ENCODE results near the gene WDR3. TPM values are rescaled to one million over a fixed set of nuclear protein-coding genes. Genes with fewer than 3 reads are reported as not detected.

The WDR3 gene
- total and polyA plus RNA-seq, 10 of the 15 experiments (the other 5 are each of a cell fraction or from before 2014, with no cell fraction given), result 24.0 to 66.5 (median 42.9) TPM

DNA sequence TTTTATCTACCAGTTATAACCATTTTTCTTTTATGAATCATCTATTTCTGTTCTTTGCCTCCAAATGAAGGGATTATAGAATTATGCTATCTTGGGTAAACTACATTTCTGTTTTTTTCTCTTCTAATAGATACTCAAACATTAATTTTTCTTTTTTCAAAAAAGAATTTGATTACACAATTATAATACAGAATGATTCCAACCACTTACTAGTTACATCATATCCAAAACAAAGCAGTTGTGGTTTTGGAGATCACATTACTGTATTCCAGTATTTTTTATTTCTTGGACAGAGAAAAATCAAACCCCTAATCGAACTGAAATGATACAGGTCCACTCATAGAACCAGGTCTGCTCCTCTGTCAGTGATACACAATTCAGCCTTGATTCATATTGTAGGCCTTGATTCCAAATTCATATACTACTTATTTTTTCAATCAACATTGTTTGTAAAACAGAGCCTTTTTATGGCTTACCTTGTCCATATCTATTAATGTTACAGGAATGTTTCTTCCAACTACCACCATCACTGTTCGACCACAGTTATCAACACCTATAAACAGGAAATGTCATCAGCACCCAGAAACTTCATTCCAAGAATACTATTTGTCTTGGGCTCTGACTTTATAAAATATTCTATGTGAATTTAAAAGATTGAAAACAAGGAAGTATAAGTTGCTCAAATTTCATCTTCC lies 43.3 kb upstream of the WDR3 start:
- Histone ChIP-seq H3K79me2 (ENCODE audit: control insufficient read depth, insufficient read depth, low read length) (no peaks in the 10 kb centered on the region), H3K27ac (ENCODE audit: control insufficient read depth, insufficient read depth) (no peak overlapping the region), H3K27me3 (replicated peaks in 1 of 2; ENCODE audit: control insufficient read depth in 2 of 2, insufficient read depth in 2 of 2, low read length in 1 of 2) (no peaks in the 10 kb centered on the region), H3K4me1 (ENCODE audit: control insufficient read depth, insufficient read depth, low read length) (no peaks in the 10 kb centered on the region), H3K4me3 (no peak overlapping the region), H3K36me3 (ENCODE audit: control insufficient read depth in 2 of 2, insufficient read depth in 2 of 2, low read length in 1 of 2) (no peaks in the 10 kb centered on the region; a peak in 1 of 4 replicates), H3K9me3 (replicated peaks; ENCODE audit: control insufficient read depth, insufficient read depth, low read length) (no peaks in the 10 kb centered on the region), H2AFZ (ENCODE audit: control insufficient read depth, low read depth, low read length) (no peak overlapping the region), H3K9ac (ENCODE audit: control insufficient read depth, insufficient read depth, low read length) (no peak overlapping the region), H3K4me2 (ENCODE audit: control insufficient read depth, insufficient read depth) (no peak overlapping the region), H4K20me1 (ENCODE audit: control insufficient read depth, insufficient read depth) (no peaks in the 10 kb centered on the region)
- ChIA-PET POLR2A (no interaction called here), RAD21 (ENCODE audit: unreplicated experiment) (no interaction called here), SMC1A (ENCODE audit: uncharacterized antibody, unreplicated experiment) (interaction anchor here (1.6 kb wide), 1 partner anchor 10 kb away, joined by 5 read pairs; no protein-coding TSS in a partner anchor), CTCF (interaction anchor here (2.2 kb wide), 1 partner anchor 9 kb away, joined by 6 read pairs; no protein-coding TSS in a partner anchor)
- DNase-seq (ENCODE audit: low read depth, low spot score) (no peak), ATAC-seq (no peak), FAIRE-seq (no peak)
- BruUV-seq (replicated peaks), result no TSS peak
- 96% methylated on average over 2 of the region's 2 CpGs for WGBS (ENCODE audit: insufficient coverage, insufficient replicate concordance, low lambda C conversion rate, missing lambda C conversion rate)
- intact Hi-C loops (cut with micrococcal nuclease; ENCODE audit: unreplicated experiment), result no loop called here
- in situ Hi-C loops (cut with MboI), result no loop called here
- TF ChIP-seq ATF7 (IDR thresholded peaks at IDR 0.05; ENCODE audit: low read depth), result no peak
- TF ChIP-seq POLR2A (IDR thresholded peaks at IDR 0.05; ENCODE audit: low read depth, low read length), result no peak
- TF ChIP-seq, protein P1, sequence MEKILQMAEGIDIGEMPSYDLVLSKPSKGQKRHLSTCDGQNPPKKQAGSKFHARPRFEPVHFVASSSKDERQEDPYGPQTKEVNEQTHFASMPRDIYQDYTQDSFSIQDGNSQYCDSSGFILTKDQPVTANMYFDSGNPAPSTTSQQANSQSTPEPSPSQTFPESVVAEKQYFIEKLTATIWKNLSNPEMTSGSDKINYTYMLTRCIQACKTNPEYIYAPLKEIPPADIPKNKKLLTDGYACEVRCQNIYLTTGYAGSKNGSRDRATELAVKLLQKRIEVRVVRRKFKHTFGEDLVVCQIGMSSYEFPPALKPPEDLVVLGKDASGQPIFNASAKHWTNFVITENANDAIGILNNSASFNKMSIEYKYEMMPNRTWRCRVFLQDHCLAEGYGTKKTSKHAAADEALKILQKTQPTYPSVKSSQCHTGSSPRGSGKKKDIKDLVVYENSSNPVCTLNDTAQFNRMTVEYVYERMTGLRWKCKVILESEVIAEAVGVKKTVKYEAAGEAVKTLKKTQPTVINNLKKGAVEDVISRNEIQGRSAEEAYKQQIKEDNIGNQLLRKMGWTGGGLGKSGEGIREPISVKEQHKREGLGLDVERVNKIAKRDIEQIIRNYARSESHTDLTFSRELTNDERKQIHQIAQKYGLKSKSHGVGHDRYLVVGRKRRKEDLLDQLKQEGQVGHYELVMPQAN (conservative IDR thresholded peaks at IDR 0.05), result no peak
- TF ChIP-seq, protein P2, sequence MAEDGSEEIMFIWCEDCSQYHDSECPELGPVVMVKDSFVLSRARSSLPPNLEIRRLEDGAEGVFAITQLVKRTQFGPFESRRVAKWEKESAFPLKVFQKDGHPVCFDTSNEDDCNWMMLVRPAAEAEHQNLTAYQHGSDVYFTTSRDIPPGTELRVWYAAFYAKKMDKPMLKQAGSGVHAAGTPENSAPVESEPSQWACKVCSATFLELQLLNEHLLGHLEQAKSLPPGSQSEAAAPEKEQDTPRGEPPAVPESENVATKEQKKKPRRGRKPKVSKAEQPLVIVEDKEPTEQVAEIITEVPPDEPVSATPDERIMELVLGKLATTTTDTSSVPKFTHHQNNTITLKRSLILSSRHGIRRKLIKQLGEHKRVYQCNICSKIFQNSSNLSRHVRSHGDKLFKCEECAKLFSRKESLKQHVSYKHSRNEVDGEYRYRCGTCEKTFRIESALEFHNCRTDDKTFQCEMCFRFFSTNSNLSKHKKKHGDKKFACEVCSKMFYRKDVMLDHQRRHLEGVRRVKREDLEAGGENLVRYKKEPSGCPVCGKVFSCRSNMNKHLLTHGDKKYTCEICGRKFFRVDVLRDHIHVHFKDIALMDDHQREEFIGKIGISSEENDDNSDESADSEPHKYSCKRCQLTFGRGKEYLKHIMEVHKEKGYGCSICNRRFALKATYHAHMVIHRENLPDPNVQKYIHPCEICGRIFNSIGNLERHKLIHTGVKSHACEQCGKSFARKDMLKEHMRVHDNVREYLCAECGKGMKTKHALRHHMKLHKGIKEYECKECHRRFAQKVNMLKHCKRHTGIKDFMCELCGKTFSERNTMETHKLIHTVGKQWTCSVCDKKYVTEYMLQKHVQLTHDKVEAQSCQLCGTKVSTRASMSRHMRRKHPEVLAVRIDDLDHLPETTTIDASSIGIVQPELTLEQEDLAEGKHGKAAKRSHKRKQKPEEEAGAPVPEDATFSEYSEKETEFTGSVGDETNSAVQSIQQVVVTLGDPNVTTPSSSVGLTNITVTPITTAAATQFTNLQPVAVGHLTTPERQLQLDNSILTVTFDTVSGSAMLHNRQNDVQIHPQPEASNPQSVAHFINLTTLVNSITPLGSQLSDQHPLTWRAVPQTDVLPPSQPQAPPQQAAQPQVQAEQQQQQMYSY (CRISPR knock-in tag; IDR thresholded peaks at IDR 0.05), result no peak
- TF ChIP-seq, protein P3, sequence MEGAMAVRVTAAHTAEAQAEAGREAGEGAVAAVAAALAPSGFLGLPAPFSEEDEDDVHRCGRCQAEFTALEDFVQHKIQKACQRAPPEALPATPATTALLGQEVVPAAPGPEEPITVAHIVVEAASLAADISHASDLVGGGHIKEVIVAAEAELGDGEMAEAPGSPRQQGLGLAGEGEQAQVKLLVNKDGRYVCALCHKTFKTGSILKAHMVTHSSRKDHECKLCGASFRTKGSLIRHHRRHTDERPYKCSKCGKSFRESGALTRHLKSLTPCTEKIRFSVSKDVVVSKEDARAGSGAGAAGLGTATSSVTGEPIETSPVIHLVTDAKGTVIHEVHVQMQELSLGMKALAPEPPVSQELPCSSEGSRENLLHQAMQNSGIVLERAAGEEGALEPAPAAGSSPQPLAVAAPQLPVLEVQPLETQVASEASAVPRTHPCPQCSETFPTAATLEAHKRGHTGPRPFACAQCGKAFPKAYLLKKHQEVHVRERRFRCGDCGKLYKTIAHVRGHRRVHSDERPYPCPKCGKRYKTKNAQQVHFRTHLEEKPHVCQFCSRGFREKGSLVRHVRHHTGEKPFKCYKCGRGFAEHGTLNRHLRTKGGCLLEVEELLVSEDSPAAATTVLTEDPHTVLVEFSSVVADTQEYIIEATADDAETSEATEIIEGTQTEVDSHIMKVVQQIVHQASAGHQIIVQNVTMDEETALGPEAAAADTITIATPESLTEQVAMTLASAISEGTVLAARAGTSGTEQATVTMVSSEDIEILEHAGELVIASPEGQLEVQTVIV (IDR thresholded peaks at IDR 0.05; ENCODE audit: borderline replicate concordance, partially characterized antibody), result no peak
- no peak for TF ChIP-seq RCOR1 (conservative IDR thresholded peaks at IDR 0.05; ENCODE audit: low read depth, low read length)
- TF ChIP-seq STAT1 (conservative IDR thresholded peaks at IDR 0.05), result no peak
- TF ChIP-seq CBFB (IDR thresholded peaks at IDR 0.05; ENCODE audit: low read depth), result no peak
- TF ChIP-seq, protein P4, sequence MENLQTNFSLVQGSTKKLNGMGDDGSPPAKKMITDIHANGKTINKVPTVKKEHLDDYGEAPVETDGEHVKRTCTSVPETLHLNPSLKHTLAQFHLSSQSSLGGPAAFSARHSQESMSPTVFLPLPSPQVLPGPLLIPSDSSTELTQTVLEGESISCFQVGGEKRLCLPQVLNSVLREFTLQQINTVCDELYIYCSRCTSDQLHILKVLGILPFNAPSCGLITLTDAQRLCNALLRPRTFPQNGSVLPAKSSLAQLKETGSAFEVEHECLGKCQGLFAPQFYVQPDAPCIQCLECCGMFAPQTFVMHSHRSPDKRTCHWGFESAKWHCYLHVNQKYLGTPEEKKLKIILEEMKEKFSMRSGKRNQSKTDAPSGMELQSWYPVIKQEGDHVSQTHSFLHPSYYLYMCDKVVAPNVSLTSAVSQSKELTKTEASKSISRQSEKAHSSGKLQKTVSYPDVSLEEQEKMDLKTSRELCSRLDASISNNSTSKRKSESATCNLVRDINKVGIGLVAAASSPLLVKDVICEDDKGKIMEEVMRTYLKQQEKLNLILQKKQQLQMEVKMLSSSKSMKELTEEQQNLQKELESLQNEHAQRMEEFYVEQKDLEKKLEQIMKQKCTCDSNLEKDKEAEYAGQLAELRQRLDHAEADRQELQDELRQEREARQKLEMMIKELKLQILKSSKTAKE (IDR thresholded peaks at IDR 0.05; ENCODE audit: low read depth, poor library complexity, severe bottlenecking), result no peak
